ENCODE results near the gene ZDHHC1.

The ZDHHC1 gene, protein sequence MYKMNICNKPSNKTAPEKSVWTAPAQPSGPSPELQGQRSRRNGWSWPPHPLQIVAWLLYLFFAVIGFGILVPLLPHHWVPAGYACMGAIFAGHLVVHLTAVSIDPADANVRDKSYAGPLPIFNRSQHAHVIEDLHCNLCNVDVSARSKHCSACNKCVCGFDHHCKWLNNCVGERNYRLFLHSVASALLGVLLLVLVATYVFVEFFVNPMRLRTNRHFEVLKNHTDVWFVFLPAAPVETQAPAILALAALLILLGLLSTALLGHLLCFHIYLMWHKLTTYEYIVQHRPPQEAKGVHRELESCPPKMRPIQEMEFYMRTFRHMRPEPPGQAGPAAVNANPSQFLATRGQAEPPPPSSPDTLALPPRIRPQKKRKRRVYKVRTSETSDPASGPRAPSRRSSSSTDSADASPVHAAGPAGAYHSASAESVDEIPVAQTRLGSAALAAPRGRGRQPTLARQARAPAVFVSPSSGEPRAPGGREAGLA

DNA sequence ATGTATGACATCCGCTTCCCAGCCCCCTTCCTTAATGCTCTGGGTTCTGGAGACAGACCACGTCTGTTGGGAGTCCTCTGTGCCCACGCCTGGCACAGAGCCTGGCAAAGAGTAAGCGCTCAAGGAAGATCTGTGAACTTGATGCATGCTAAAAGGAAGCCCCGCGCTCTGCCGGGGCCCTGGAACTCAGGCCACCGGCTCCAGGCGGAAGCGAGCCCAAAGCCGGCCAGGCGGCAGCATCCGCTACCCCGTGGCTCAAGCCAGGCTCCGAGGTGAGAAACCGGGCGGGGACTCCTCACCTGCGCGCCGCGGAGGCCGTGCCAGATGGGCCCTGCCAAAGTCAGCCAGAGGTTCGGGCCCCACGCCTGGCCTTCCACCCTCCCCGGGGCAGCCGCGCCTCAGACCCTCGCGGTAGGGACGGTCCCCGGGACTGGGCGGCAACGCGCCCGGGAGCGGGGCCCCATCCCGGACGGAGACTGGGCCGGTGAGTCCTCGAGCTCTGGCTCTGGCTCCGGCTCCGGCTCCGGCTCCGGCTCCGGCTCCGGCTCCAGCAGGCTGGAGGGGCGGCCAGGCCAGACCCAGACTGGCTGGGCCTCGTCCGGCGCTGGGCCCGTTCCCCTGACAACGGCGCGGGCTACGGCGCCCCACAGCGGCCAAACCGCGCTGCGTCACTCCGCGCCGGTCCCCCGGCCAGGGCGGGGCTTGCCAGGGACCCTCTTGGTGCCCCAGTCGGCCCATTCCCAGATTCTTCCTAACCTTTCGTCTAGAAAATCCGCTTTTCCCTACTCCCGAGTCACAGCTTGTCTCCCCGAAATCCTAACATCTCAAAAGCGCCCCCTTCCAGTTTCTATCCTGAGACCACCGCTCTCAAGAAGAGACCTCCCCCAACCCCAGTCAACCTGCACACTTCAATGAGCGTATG, at the start of gene ZDHHC1:
ZDHHC1 (minus strand) TSS at position 606 of the 922 bp plus-strand sequence. CDS start 8,702 bp downstream, outside the sequence.
- DNase-seq (ENCODE audit: low read depth, low spot score), result no peak

DNA sequence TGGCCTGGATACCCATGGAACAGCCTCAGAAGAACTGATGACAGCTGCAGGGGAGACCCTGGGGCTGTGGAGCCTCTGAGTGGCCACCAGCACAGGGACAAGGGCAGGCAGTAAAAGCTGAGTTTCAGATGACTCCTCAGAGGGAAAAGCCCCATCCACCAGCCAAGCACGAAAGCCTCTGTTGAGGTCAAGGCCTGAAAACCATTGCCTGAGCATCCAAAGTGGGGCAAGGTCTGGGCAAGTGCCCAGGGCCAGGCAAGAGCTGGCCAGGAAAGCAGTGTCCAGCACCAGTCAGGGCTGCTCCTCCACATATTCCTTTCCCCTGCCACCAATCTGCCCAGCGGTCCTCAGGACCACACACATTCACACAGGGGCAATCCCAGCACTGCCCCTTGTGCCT, 48.3 kb upstream of the ZDHHC1 start:
- DNase-seq (ENCODE audit: low read depth, low spot score), result no peak

- no peak for DNase-seq (ENCODE audit: low read depth, low spot score)
Measured at GRCh38 chr16:67463691-67464090, 47.4 kb upstream of the ZDHHC1 start.

DNA sequence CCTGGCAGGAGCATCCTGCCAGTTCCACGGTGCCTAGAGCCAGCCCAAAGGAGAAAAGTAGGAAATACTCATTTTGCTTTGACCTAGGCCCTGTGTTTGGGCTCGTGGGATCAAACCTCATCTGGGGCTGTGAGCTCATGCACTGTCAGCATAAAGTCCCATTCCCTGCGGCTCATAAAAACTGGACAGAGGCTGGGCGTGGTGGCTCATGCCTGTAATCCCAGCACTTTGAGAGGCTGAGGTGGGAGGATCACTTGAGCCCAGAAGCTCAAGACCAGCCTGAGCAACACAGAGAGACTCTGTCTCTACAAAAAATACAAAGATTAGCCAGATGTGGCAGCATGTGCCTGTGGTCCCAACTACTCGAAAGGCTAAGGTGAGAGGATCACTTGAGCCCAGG, 46.8 kb upstream of the ZDHHC1 start:
- no peak for DNase-seq (ENCODE audit: low read depth, low spot score)

DNA sequence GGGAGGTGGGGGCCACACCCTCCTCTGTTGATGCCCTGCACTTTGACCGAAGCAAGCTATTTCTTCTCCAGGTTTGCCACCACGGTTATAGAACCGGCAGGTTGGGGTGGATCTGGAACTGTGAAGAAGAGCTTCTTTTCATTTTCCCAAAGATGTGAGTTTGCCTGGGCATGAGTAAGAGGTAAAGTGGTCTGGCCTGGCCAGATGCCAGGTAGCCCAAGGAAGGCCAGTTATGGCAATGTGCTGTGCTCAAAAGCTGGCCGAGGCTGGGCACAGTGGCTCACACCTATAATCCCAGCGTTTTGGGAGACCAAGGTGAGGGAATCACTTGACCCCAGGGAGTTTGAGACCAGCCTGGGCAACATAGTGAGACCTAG, 46.0 kb upstream of the ZDHHC1 start:
- no peak for DNase-seq (ENCODE audit: low read depth, low spot score)

- no peak for DNase-seq (ENCODE audit: low read depth, low spot score)
Measured at GRCh38 chr16:67461600-67462278, 45.5 kb upstream of the ZDHHC1 start.

- DNase-seq (ENCODE audit: low read depth, low spot score), result no peak
Measured at GRCh38 chr16:67460961-67461360, 44.7 kb upstream of the ZDHHC1 start.

DNA sequence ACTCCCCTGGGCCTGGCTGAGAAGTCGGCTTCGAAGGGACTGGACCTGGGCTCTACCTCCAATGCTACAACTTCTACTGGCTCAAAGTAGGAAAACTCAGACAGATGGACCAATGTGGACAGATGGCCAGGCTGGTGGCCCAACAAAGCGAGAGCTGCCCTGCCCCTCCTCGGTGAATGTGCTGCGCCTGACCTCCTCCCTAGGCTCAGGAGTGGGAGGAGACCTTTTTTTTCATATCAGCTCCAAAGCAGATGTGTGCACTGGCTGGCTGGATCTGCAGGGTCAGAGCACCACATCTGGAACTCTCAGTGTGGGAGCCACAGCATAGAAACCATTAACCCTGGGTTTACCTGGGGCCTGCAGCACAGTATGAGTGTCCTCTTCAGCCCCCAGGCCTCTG, 43.9 kb upstream of the ZDHHC1 start:
- no peak for DNase-seq (ENCODE audit: low read depth, low spot score)

DNA sequence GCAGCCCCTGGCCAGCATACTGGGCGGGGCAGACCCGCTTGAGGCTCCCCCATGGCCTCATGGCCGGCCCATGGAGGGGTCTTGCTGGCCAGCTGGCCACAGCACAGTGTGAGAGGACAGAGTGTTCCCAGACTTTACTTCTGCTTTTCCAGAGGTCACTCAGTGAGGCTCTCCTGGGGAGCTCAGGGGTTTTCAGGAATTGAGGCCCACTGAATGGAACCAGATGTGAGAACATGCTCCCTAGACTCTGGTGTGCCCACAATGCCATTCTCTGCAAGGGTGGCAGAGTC, 43.5 kb upstream of the ZDHHC1 start:
- no peak for DNase-seq (ENCODE audit: low read depth, low spot score)

DNA sequence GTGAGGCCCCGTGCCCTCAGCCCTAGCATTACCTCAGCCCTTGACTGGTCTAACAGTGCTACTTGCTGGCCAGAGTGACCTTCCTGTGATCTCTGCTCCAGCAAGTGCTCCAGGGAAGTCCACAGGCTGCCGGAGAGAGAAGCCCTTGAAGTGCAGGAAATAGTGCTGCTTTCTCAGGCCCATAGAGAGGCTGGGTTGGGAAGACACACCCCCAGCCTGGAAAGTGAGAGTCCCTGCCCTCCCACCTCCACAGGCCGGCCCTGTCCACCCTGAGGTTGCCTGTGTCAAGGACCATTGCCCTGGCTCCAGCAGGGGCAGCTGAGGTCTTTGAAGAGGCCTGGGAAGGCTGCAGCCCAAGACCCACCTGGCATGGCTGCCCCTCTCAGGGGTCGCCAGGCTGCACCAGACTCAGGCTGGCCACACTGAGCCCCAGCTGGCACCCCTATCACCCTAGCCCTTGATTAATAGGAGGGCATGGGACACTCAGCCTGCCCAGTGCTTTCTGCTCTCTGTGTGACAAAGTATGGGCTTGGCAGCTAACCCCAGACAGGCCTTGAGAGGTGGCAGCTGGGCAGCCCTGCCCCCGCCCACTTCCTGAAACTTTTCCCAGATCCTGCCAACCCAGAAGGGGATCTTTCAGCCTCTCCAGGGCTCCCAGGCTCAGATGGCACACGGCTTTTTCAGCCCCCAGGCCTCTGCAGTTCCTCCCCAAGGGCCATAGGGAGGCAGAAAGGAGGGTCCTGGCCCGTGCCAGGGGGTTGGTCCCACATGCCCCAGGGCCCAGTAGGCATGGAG, 43.0 kb upstream of the ZDHHC1 start:
- no peak for DNase-seq (ENCODE audit: low read depth, low spot score)

- DNase-seq (ENCODE audit: low read depth, low spot score), result no peak
Measured at GRCh38 chr16:67458121-67458641, 41.9 kb upstream of the ZDHHC1 start.

- DNase-seq (ENCODE audit: low read depth, low spot score), result no peak
Measured at GRCh38 chr16:67457611-67458010, 41.3 kb upstream of the ZDHHC1 start.

GRCh38 chr16:67456391-67457081, 40.3 kb upstream of the ZDHHC1 start:
- no peak for DNase-seq (ENCODE audit: low read depth, low spot score)

DNA sequence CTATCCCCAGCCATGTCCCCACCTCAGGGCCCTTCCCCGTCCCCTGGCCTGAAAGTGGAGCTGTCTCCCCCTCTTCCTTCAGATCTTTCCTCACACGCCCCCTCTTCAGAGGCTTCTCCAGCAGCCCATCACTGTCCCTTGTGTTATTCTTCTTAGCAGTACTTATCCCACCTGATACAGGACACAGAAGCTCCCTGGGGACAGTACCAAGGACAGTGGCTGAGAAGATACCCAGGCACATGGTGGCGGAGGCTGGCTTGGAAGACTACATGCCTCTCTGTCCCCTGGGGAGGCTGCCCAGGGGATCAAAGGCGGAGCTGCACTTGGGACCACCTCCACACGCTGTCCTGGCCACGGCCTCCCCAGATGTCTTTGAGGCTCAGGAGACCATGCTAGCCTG, 38.6 kb upstream of the ZDHHC1 start:
- no peak for DNase-seq (ENCODE audit: low read depth, low spot score)

DNA sequence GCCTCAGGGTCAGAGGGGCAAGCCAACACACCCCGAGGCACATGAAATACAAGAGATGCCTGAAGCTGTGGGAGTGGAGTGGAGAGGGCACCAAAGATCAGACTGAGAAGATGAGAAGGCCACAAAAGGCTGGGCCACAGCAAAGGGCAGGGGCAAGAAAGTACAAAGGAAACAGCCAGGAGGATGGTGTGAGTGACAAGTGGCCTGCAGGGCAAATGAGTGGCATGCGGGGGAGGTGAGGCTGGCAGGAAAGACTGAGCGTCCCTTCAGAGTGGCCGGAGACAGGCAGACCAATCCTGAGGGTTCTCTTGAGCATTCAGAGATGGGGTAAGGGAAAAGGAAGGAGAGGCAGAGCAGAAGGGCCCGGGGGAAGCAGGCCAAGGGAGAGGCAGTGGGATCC, 37.8 kb upstream of the ZDHHC1 start:
- no peak for DNase-seq (ENCODE audit: low read depth, low spot score)

- DNase-seq (ENCODE audit: low read depth, low spot score), result no peak
Measured at GRCh38 chr16:67451704-67452435, 35.6 kb upstream of the ZDHHC1 start.

DNA sequence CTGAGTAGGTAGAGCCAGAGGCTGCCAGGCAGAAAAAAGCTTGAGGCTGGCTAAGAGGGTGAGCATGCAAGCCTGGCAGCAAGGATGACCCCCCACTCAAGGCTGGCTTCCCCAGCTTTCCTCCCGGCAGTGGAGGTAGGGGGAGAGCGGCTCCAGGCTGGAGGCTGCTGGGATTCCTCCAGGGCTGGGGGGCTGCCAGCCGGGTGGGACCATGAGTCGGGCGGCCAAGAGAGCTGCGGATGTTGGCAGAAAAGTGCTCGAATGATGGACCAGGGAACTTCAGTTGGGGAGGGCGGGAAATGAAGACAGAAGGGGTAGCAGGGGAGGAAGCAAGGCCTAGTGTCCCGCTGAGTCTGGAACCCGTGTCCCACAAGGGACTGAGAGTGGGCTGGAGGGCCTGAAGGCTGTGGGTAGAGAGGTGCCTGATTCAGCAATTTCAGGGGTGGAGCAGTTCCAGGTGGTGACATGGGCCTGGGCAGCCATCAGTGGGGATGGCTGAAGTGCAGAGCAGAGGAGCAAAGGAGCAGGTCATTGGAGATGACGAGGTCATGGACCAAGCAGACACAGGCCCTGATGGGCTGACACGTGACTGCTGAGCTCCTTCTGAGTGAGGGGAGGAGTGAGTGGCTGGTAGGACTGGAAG, 34.9 kb upstream of the ZDHHC1 start:
- DNase-seq (ENCODE audit: low read depth, low spot score), result no peak

DNA sequence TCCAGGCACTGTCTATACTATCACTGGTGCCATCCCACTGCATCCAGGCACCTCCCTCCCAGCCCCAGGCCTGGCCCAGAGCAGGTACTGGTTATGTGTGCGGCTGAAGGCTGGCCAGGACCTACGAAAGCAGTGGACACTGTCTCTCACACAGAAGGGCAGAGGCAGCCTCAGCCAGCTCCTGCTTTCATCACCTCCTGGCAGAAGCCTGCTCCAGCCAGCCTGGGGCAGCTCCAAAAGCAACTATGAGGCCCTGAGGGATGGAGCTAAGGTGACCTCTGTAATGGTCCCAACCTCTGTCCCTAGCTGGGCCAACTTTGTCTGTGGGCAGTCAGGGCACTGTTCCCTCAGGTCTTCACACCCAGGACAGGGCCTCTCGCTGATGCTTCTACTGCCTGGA, 33.5 kb upstream of the ZDHHC1 start:
- no peak for DNase-seq (ENCODE audit: low read depth, low spot score)

- no peak for DNase-seq (ENCODE audit: low read depth, low spot score)
Measured at GRCh38 chr16:67449336-67449735, 33.1 kb upstream of the ZDHHC1 start.

Measured in smooth muscle cell of the brain vasculature (primary cell).